ENCODE measurements around the gene ZFP36L1. TPM values are rescaled to one million over a fixed set of nuclear protein-coding genes. Genes with fewer than 3 reads are reported as not detected.

The ZFP36L1 gene
- total and polyA plus RNA-seq, 9 of the 15 experiments (the other 6 are each of a cell fraction or from before 2014, with no cell fraction given) = 1.3 to 26.6 (median 3.7) TPM

GRCh38 chr14:68774771-68775613 lies 17.9 kb downstream of the ZFP36L1 start:
- H3K9me3 ChIP-seq (replicated peaks; ENCODE audit: control insufficient read depth, insufficient read depth, low read depth, low read length) = no peaks in the 10 kb centered on the region
- BruUV-seq (replicated peaks) = no TSS peak
- peaks cover 5 to 19% of the 10 kb centered on the region in 2 experiments; a peak in 3 of 5 replicates for H3K4me1 ChIP-seq (replicated peaks in 1 of 2; ENCODE audit: control insufficient read depth in 2 of 2, insufficient read depth in 2 of 2, low read length in 2 of 2)
- CTCF ChIA-PET (ENCODE audit: low intra/inter-chr PET ratio) = no interaction called here
- intact Hi-C loops (cut with micrococcal nuclease) (no loop called here), in situ Hi-C loops (cut with MboI) (no loop called here)
- no peaks in the 10 kb centered on the region for H3K79me2 ChIP-seq (ENCODE audit: control insufficient read depth, insufficient read depth, low read length)
- no peaks in the 10 kb centered on the region for H3K27me3 ChIP-seq (ENCODE audit: control insufficient read depth in 2 of 2, insufficient read depth in 2 of 2, low read length in 2 of 2)
- no peaks in the 10 kb centered on the region for H4K20me1 ChIP-seq (replicated peaks; ENCODE audit: control insufficient read depth, insufficient read depth, low read length)
- H3K4me3 ChIP-seq = no peak overlapping the region
- POLR2A ChIA-PET = interaction anchor here (0.5 to 1.5 kb wide), 6 partner anchors 9 to 252 kb away, joined by 3 to 6 read pairs (median 4); partner anchors contain the start of gene ZFP36L1
- no peak for DNase-seq (ENCODE audit: extremely low read depth in 1 of 4, low spot score in 3 of 4)
- H3K4me2 ChIP-seq (ENCODE audit: insufficient read depth, low read length) = no peak overlapping the region
- no peaks in the 10 kb centered on the region for H3K9me1 ChIP-seq (ENCODE audit: control insufficient read depth, insufficient read depth, low read length)
- no peaks in the 10 kb centered on the region for H3K36me3 ChIP-seq (ENCODE audit: control insufficient read depth, insufficient read depth, low read length)
- 56% methylated on average over 4 of the region's 4 CpGs for WGBS (ENCODE audit: insufficient coverage, low coverage, missing lambda C conversion rate)
- no peak for FAIRE-seq
- TF ChIP-seq ZNF121 (CRISPR knock-in tag; conservative IDR thresholded peaks at IDR 0.05) = no peak
- peak; percentile 86 for TF ChIP-seq ZNF75A (CRISPR knock-in tag; IDR thresholded peaks at IDR 0.05)
- TF ChIP-seq MED1 (CRISPR knock-in tag; IDR thresholded peaks at IDR 0.05; ENCODE audit: borderline replicate concordance) = no peak
- TF ChIP-seq NR2C2 (CRISPR knock-in tag; IDR thresholded peaks at IDR 0.05) = no peak
- TF ChIP-seq NR2C2 (tag; IDR thresholded peaks at IDR 0.05) = no peak
- no peak overlapping the region for H3K9ac ChIP-seq (ENCODE audit: insufficient read depth in 1 of 2, low read depth in 2 of 2, low read length in 2 of 2)
- no peak overlapping the region for H3K27ac ChIP-seq (ENCODE audit: extremely low read depth, low read depth, low read length)
- ATAC-seq = no peak
- H2AFZ ChIP-seq (ENCODE audit: low read depth, low read length) = no peak overlapping the region
